GM06990 (cell line): ENCODE results near the gene CCDC85B.

Source experiments
- DNase-seq: peaks from one replicate; pipeline ENCODE4 v3.0.0-alpha.2; 2011; ENCODE audit not compliant: insufficient read length; ENCODE audit errors: extremely low read depth
- H3K27me3 ChIP-seq: replicated peaks from 2 replicates; pipeline ENCODE4 v1.6.0; 2011; ENCODE audit warnings: low read length; ENCODE audit not compliant: control insufficient read depth, insufficient read depth
- H3K36me3 ChIP-seq: 2 replicates; pipeline ENCODE4 v1.5.1; 2011; ENCODE audit warnings: low read length; ENCODE audit not compliant: control insufficient read depth, insufficient read depth
- H3K4me3 ChIP-seq: replicated peaks from 2 replicates; pipeline ENCODE4 v1.5.1; 2011; ENCODE audit warnings: low read depth, mild to moderate bottlenecking, control low read depth, low read length
- TF ChIP-seq, protein P1 (sequence below): IDR thresholded peaks from 2 replicates; pipeline ENCODE4 v1.5.1; 2011; ENCODE audit warnings: low read length, control low read depth, mild to moderate bottlenecking, inconsistent platforms; ENCODE audit not compliant: insufficient read depth, poor library complexity, severe bottlenecking

The CCDC85B gene

GRCh38 chr11:65916391-65916790 is 25.9 kb downstream of the CCDC85B start:
- no peak overlapping the region for H3K4me3 ChIP-seq

DNA sequence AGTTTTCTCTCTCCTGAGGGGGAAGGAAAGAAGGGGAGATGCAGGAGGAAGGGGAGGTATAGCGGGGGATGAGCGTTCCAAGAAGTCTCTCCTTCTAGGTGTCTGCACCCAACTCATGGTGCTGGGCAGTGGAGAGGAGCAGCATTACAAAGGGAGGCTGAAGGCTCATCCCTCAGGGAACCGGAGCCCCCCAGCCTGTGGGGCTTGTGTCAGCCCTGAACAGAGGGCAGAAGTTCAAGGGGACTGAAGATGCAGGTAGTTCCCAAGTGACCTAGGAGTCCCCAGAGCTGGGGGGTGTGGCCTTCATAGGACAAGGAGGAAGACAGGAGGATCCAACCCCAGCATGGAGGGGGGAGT is 26.6 kb downstream of the CCDC85B start:
- TF ChIP-seq, protein P1, sequence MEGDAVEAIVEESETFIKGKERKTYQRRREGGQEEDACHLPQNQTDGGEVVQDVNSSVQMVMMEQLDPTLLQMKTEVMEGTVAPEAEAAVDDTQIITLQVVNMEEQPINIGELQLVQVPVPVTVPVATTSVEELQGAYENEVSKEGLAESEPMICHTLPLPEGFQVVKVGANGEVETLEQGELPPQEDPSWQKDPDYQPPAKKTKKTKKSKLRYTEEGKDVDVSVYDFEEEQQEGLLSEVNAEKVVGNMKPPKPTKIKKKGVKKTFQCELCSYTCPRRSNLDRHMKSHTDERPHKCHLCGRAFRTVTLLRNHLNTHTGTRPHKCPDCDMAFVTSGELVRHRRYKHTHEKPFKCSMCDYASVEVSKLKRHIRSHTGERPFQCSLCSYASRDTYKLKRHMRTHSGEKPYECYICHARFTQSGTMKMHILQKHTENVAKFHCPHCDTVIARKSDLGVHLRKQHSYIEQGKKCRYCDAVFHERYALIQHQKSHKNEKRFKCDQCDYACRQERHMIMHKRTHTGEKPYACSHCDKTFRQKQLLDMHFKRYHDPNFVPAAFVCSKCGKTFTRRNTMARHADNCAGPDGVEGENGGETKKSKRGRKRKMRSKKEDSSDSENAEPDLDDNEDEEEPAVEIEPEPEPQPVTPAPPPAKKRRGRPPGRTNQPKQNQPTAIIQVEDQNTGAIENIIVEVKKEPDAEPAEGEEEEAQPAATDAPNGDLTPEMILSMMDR: no peak
- no peaks in the 10 kb centered on the region for H3K27me3 ChIP-seq
- no peak for DNase-seq
- no peak overlapping the region for H3K4me3 ChIP-seq
- H3K36me3 ChIP-seq: peaks cover 3% of the 10 kb centered on the region

More at GRCh38 chr11:65916391-65916790, 25.9 kb downstream of the CCDC85B start:
- TF ChIP-seq, protein P1: no peak
- DNase-seq: no peak
- peaks cover 2% of the 10 kb centered on the region for H3K36me3 ChIP-seq
- no peaks in the 10 kb centered on the region for H3K27me3 ChIP-seq

DNA sequence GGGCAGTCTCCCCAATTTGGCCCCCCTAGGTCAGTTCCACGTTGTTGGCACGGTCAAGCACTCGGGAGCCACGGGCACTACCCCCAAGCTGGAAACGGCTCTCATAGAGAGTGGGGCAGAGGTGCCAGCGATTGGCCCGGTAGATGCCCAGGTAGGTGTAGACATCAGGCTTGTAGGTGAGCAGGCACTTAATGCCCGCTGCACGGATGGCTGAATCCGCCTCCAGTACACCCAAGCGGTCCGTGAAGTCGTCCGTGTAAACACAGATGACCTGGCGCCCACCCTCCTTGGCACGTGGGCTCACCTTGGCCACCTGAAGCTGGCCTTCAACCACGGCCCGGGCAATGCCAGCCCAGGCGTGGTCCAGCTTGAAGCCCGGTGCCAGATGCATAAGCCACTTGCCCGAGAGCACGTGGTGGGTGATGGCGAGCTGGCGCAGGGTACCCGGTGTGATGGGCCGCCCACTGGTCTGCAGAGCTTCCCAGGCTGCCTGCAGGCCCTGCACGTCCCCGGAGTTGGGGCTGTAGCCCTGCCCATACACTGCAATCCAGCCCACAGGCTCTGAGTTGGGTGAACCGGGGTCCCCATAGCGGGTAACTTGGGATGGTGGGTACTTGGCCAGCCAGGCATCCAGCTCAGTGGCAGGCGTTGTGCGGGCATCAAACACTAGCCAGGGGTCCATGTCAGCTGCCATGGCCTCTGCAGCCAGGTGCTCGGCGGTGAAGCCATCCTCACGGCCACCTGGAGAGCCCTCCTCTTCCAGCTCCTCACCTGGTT is 27.1 kb downstream of the CCDC85B start:
- no peak for DNase-seq
- Histone ChIP-seq H3K36me3 (peaks cover 8% of the 10 kb centered on the region), H3K4me3 (peak overlapping the region; percentile 96), H3K27me3 (no peaks in the 10 kb centered on the region)
- TF ChIP-seq, protein P1: no peak

DNA sequence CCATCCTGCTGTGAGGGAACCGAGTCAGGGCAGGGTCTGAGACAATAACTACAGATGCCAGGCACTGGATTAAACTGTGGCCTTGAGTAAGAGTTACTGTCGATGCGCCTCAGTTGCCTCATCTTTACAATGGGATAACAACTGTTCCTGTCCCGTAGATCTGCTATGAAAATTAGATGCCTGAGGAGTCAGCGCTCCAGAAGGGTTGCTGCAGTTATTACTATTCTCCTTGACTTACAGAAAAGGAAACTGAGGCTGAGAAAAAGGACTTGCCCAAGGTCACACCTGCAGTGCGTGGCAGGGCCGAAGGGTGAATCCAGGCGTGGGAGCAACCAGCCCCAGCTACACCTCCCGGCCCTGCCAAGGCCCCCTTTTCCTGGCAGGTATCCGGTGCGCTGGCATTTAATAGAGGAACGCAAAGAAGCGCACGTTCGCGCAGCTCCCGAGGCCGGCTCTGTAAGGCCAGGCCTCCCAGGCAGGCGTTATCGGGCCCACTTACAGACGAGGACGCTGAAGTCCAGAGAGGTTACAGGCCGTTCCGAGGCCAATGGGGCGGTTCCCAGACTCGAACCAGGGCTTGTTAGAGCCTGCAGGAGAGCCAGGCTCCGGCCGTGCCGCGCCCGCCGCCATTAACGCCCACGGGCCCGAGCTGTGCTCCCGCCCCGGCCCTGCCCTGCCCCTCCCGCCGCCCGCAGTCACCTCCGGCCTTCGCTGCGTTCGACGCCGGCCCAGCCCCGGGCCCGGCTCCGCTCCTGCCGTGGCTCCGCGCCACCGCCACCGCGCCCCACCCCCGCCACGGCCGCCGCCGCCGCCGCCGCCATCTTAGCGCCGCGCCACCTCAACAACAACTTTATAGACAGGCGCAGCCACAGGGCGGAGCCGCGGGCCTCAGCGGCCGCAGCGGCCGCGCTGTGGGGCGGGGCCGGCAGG is 28.0 kb downstream of the CCDC85B start, which contains the start of gene C11orf68:
C11orf68 (minus strand) TSS at position 852 of the 930 bp plus-strand sequence; CDS start at position 821, 31 bp downstream.
- Histone ChIP-seq H3K4me3 (peak within 1 kb of the TSS; percentile 96), H3K27me3 (no peaks in the 10 kb centered on the region), H3K36me3 (peaks cover 13% of the 10 kb centered on the region)
- DNase-seq: no peak
- TF ChIP-seq, protein P1: no peak

GRCh38 chr11:65919141-65919572 is 28.7 kb downstream of the CCDC85B start, which contains the start of gene DRAP1:
Gene DRAP1 (plus strand): TSS chr11:65919426. CDS start chr11:65919502, 76 bp downstream.
- no peaks in the 10 kb centered on the region for H3K27me3 ChIP-seq
- peaks cover 13% of the 10 kb centered on the region for H3K36me3 ChIP-seq
- H3K4me3 ChIP-seq: peak within 1 kb of the TSS; percentile 96
- TF ChIP-seq, protein P1: no peak
- DNase-seq: peak; percentile 96
